GM19438 (cell line): ENCODE data around the gene C4orf50.
"Not testable (repeated sequence)": the region's sequence is repeated elsewhere in the genome, so short reads cannot be mapped to it uniquely, and the experiment has no call there.

Experiments used
- ATAC-seq: cut with Tn5 transposase; IDR thresholded peaks from one replicate; pipeline ENCODE4 v1.9.1; 2021; ENCODE audit warnings: low read depth; ENCODE audit not compliant: unreplicated experiment

Gene C4orf50

GRCh38 chr4:5954056-5954760, 64.0 kb downstream of the C4orf50 start:
- ATAC-seq: no peak

GRCh38 chr4:5952975-5953951, 65.0 kb downstream of the C4orf50 start:
- no peak for ATAC-seq

GRCh38 chr4:5952286-5952974, 65.8 kb downstream of the C4orf50 start:
- no peak for ATAC-seq

- ATAC-seq: not testable (repeated sequence)
Measured at GRCh38 chr4:5946653-5947052, 71.6 kb downstream of the C4orf50 start.

GRCh38 chr4:5945936-5946335, 72.3 kb downstream of the C4orf50 start:
- no peak for ATAC-seq

- ATAC-seq: no peak
Measured at GRCh38 chr4:5945171-5945570, 73.1 kb downstream of the C4orf50 start.

GRCh38 chr4:5943561-5943960, 74.7 kb downstream of the C4orf50 start:
- ATAC-seq: no peak

- ATAC-seq: no peak
Measured at GRCh38 chr4:5942947-5943346, 75.3 kb downstream of the C4orf50 start.

- no peak for ATAC-seq
Measured at GRCh38 chr4:5941601-5942000, 76.6 kb downstream of the C4orf50 start.

GRCh38 chr4:5940470-5941203, 77.6 kb downstream of the C4orf50 start:
- ATAC-seq: no peak

GRCh38 chr4:5933996-5934831, 84.0 kb downstream of the C4orf50 start:
- ATAC-seq: no peak

- ATAC-seq: no peak
Measured at GRCh38 chr4:5933116-5933515, 85.1 kb downstream of the C4orf50 start.

GRCh38 chr4:5932035-5932568, 86.1 kb downstream of the C4orf50 start:
- ATAC-seq: no peak

- ATAC-seq: no peak
Measured at GRCh38 chr4:5931526-5931925, 86.7 kb downstream of the C4orf50 start.

GRCh38 chr4:5930876-5931275, 87.4 kb downstream of the C4orf50 start:
- no peak for ATAC-seq

GRCh38 chr4:5930456-5930855, 87.8 kb downstream of the C4orf50 start:
- ATAC-seq: no peak

GRCh38 chr4:5928844-5929420, 89.3 kb downstream of the C4orf50 start:
- ATAC-seq: no peak

- ATAC-seq: no peak
Measured at GRCh38 chr4:5928274-5928673, 90.0 kb downstream of the C4orf50 start.

- no peak for ATAC-seq
Measured at GRCh38 chr4:5927747-5928146, 90.5 kb downstream of the C4orf50 start.
